ENCODE measurements around the gene DAND5. TPM values are rescaled to one million over a fixed set of nuclear protein-coding genes. Genes with fewer than 3 reads are reported as not detected.

Gene DAND5
- total and polyA plus RNA-seq, 9 of the 15 experiments (the other 6 are each of a cell fraction or from before 2014, with no cell fraction given), result 0.22 to 0.83 (median 0.60) TPM

DNA sequence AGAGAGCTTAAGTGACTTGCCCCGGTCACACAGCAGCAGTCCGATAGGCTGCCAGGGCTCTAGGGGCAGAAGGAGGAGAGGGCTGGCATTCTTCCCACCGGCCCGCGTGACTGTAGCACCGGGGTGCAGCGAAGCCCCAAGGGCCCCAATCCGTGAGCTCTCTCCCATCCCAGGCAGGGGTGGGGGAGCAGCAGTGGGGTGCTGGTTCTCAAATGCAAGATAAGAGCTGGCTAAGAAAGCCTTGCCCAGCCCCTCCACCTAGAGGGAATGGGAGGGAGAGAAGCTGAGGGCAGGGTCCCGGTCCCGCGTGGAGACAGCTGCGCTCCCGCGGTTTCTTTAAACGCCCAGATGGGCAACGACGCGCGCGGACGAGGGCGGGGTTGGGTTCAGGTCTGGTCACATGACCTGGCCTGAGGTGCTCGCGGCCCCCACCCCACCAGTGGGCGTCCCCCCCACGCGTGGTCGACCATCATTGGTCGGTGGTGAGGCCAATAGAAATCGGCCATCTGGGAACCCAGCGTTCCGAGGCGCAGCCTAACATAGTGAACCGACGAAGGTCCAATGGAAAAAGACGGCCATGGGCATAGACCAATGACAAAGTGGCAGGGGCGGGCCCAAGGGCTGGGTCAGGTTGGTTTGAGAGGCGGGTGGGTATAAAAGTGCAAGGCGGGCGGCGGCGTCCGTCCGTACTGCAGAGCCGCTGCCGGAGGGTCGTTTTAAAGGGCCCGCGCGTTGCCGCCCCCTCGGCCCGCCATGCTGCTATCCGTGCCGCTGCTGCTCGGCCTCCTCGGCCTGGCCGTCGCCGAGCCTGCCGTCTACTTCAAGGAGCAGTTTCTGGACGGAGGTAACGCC lies 31.2 kb upstream of the DAND5 start, which contains the start of gene CALR (continued):
- TF ChIP-seq DACH1 (IDR thresholded peaks at IDR 0.05; ENCODE audit: partially characterized antibody) (peak; percentile 7), YY1 (IDR thresholded peaks at IDR 0.05; ENCODE audit: borderline replicate concordance in 1 of 3, control insufficient read depth in 1 of 3, extremely low read depth in 1 of 3, insufficient read depth in 3 of 3, insufficient read length in 1 of 3, insufficient replicate concordance in 2 of 3, low read depth in 1 of 3, low read length in 2 of 3) (peak; percentile 6 to 82 (median 47)), NR1H2 (CRISPR knock-in tag; IDR thresholded peaks at IDR 0.05) (no peak), HDAC2 (IDR thresholded peaks at IDR 0.05) (peak; percentile 99), HDAC8 (tag; IDR thresholded peaks at IDR 0.05) (0 out of 2 replicates have a peak, but pooled peaks have one; percentile 20), ZNF239 (CRISPR knock-in tag; IDR thresholded peaks at IDR 0.05) (no peak), ZNF707 (CRISPR knock-in tag; conservative IDR thresholded peaks at IDR 0.05) (no peak), SAFB2 (IDR thresholded peaks at IDR 0.05; ENCODE audit: borderline replicate concordance, low read depth, low read length, severe bottlenecking) (no peak), RBM17 (IDR thresholded peaks at IDR 0.05; ENCODE audit: borderline replicate concordance, low read depth, low read length) (no peak), C11orf30 (IDR thresholded peaks at IDR 0.05; ENCODE audit: low read depth) (no peak; the same call in 1 of the 2 replicates), ZNF57 (CRISPR knock-in tag; IDR thresholded peaks at IDR 0.05) (0 out of 2 replicates have a peak, but pooled peaks have one; percentile 28), ZKSCAN8 (CRISPR knock-in tag; IDR thresholded peaks at IDR 0.05) (no peak), NONO (IDR thresholded peaks at IDR 0.05; ENCODE audit: low read depth in 2 of 2, low read length in 1 of 2) (peak; percentile 82 to 99), KLF6 (CRISPR knock-in tag; IDR thresholded peaks at IDR 0.05; ENCODE audit: borderline replicate concordance) (peak; percentile 26; the same call in 1 of the 2 replicates), ZBTB43 (CRISPR knock-in tag; IDR thresholded peaks at IDR 0.05) (no peak), ZFP36 (IDR thresholded peaks at IDR 0.05; ENCODE audit: low read depth, low read length, partially characterized antibody) (peak; percentile 72), TAF9B (IDR thresholded peaks at IDR 0.05; ENCODE audit: partially characterized antibody) (peak; percentile 88), BCL6 (CRISPR knock-in tag; IDR thresholded peaks at IDR 0.05) (no peak), LCOR (CRISPR knock-in tag; IDR thresholded peaks at IDR 0.05) (peak; percentile 54; the same call in 1 of the 2 replicates), FOXA3 (CRISPR knock-in tag; conservative IDR thresholded peaks at IDR 0.05 in 1 of 2, IDR thresholded peaks at IDR 0.05 in 1 of 2) (peak in 1 of 2 experiments; percentile 44; a peak in 1 of 4 replicates), ZNF121 (CRISPR knock-in tag; conservative IDR thresholded peaks at IDR 0.05) (no peak), ERF (CRISPR knock-in tag; IDR thresholded peaks at IDR 0.05) (0 out of 2 replicates have a peak, but pooled peaks have one; percentile 50), ZNF668 (CRISPR knock-in tag; IDR thresholded peaks at IDR 0.05) (peak; percentile 18; the same call in 1 of the 2 replicates), PHF8 (IDR thresholded peaks at IDR 0.05; ENCODE audit: borderline replicate concordance, low read length) (peak; percentile 98)
- TF ChIP-seq, protein P1, sequence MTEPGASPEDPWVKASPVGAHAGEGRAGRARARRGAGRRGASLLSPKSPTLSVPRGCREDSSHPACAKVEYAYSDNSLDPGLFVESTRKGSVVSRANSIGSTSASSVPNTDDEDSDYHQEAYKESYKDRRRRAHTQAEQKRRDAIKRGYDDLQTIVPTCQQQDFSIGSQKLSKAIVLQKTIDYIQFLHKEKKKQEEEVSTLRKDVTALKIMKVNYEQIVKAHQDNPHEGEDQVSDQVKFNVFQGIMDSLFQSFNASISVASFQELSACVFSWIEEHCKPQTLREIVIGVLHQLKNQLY (CRISPR knock-in tag; conservative IDR thresholded peaks at IDR 0.05), result 0 out of 4 replicates have a peak, but pooled peaks of 1 of the 2 experiments have one; percentile 53

All from K562 (cell line).